Mesendoderm (in vitro differentiated cells): ENCODE results near the gene FEZ2.

Source experiments
- DNase-seq: peaks from one replicate; pipeline ENCODE4 v3.0.0; 2013
- H2AK5ac ChIP-seq: 2 replicates; pipeline ENCODE4 v1.6.1; 2013; ENCODE audit warnings: low read length, inconsistent platforms
- H2BK120ac ChIP-seq: 2 replicates; pipeline ENCODE4 v1.6.1; 2013; ENCODE audit warnings: low read depth, mild to moderate bottlenecking, low read length, moderate library complexity, mixed read lengths
- H2BK15ac ChIP-seq: replicated peaks from 2 replicates; pipeline ENCODE4 v1.6.1; 2013; ENCODE audit warnings: low read depth, mild to moderate bottlenecking, moderate library complexity
- H2BK5ac ChIP-seq: 2 replicates; pipeline ENCODE4 v1.6.1; 2013; ENCODE audit warnings: low read length, inconsistent platforms
- H3K18ac ChIP-seq: 2 replicates; pipeline ENCODE4 v1.6.1; 2013; ENCODE audit warnings: mild to moderate bottlenecking, low read length, mixed read lengths
- H3K23ac ChIP-seq: one replicate; pipeline ENCODE4 v1.6.1; 2013; ENCODE audit warnings: low read length
- H3K27ac ChIP-seq: 2 replicates; pipeline ENCODE4 v1.5.1; 2013; ENCODE audit warnings: low read depth, mild to moderate bottlenecking, inconsistent platforms, low read length, moderate library complexity
- H3K27me3 ChIP-seq: 2 replicates; pipeline ENCODE4 v1.6.1; 2013; ENCODE audit warnings: low read length, control low read depth, mild to moderate bottlenecking, inconsistent platforms; ENCODE audit not compliant: insufficient read depth, poor library complexity
- H3K36me3 ChIP-seq: 2 replicates; pipeline ENCODE4 v1.6.1; 2013; ENCODE audit warnings: low read length, inconsistent platforms; ENCODE audit not compliant: control insufficient read depth, insufficient read depth
- H3K4ac ChIP-seq: one replicate; pipeline ENCODE4 v1.6.1; 2013; ENCODE audit warnings: low read depth, mild to moderate bottlenecking, low read length, moderate library complexity
- H3K4me1 ChIP-seq: 2 replicates; pipeline ENCODE4 v1.6.1; 2013; ENCODE audit warnings: low read depth, low read length, inconsistent platforms; ENCODE audit not compliant: control insufficient read depth
- H3K4me2 ChIP-seq: 2 replicates; pipeline ENCODE4 v1.6.1; 2013; ENCODE audit warnings: low read length
- H3K4me3 ChIP-seq: 2 replicates; pipeline ENCODE4 v1.5.1; 2013; ENCODE audit warnings: mild to moderate bottlenecking, low read length
- H3K56ac ChIP-seq: one replicate; pipeline ENCODE4 v1.6.1; 2013; ENCODE audit warnings: low read length
- H3K79me1 ChIP-seq: 2 replicates; pipeline ENCODE4 v1.6.1; 2013; ENCODE audit warnings: low read length, inconsistent platforms
- H3K79me2 ChIP-seq: 2 replicates; pipeline ENCODE4 v1.6.1; 2013; ENCODE audit warnings: mild to moderate bottlenecking, low read length; ENCODE audit not compliant: control insufficient read depth, insufficient read depth
- H3K9ac ChIP-seq: 2 replicates; pipeline ENCODE4 v1.6.1; 2013; ENCODE audit warnings: low read length, inconsistent platforms
- H4K5ac ChIP-seq: one replicate; pipeline ENCODE4 v1.6.1; 2013; ENCODE audit warnings: low read length
- H4K8ac ChIP-seq: one replicate; pipeline ENCODE4 v1.6.1; 2013; ENCODE audit warnings: low read depth, mild to moderate bottlenecking, control low read depth, low read length, moderate library complexity
- WGBS: extraction: QIAGEN DNeasy Blood & Tissue Kit; methylation state at CpG from one replicate; pipeline ENCODE4 v1.1.7; 2013; ENCODE audit warnings: low lambda C conversion rate, missing lambda C conversion rate; ENCODE audit not compliant: insufficient coverage; ENCODE audit errors: extremely low coverage; 5-methylcytosine and 5-hydroxymethylcytosine counted together

FEZ2 gene

DNA sequence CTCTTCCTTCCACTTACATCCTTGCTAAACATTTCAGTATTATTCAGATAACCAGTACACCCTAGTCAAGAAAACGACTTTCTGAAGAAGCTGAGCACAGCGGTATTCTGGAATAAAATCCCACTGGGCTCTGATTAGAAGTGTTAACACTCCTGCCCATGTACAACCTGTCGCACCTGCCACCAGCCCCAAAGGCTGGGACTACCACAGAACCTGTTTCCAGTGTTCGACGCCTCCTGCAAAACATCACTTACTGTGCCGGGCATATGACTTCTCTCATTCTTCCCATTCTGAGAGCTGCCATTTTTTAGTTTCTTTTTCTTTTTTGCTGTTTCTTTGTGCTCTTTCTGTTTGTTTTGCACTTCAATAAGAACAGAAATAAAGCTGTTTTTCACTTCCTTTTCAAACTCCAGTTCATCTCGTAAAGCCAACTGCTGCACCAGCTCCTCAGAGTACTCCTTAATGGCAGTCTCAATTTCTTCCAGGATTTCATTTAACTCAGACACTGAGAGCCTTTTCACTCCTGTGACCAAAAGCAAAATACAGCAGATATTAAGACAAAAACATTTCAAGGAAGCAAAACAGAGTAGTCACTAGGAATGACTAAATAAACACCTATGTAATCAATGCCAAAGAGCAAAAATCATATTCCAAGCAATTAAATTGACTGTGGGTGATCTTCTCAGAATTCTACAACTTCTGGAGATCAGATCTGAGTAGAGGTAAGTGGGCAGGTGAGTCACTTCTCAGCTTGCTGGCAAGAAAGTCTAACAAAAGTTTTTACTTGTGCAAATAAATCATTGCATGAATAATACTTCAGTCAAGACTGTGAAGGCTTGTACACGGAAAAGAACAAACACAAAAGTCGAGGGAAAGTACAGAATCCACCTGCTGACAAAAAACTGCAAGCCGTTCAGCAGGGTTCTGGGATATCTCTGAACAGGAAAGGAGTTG, 19.3 kb downstream of the FEZ2 start:
- Histone ChIP-seq H4K8ac (no peak overlapping the region), H3K23ac (no peak overlapping the region), H2BK5ac (no peak overlapping the region), H4K5ac (no peak overlapping the region), H3K36me3 (no peaks in the 10 kb centered on the region), H2AK5ac (no peak overlapping the region), H3K27ac (no peak overlapping the region), H3K4me2 (no peak overlapping the region), H3K4me1 (no peaks in the 10 kb centered on the region), H2BK120ac (no peak overlapping the region), H3K4ac (no peak overlapping the region), H3K79me1 (no peaks in the 10 kb centered on the region), H3K79me2 (no peaks in the 10 kb centered on the region), H2BK15ac (no peak overlapping the region), H3K9ac (no peak overlapping the region), H3K56ac (no peak overlapping the region), H3K18ac (no peak overlapping the region), H3K27me3 (no peaks in the 10 kb centered on the region), H3K4me3 (no peak overlapping the region)
- no peak for DNase-seq
- no CpG with 5 or more reads among the region's 10 CpGs for WGBS

DNA sequence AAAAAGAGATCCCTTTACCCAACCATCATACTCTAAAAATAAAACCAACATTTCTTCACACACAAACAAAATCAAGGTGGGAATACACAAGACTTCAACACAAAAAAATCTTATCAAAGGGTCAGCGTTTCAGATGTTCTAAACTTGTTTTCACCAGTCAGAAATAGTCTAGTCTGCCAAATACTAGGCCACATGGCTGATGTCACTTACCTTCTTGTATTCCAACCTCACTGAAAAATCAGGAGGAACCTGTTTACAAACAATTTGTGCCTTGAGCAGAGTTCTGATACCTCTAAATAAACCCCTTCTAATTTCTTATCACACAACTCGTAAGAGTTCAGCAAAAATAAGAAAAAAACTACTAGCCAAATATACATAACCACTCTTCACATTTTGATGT, 20.1 kb downstream of the FEZ2 start:
- no peak overlapping the region for H3K23ac ChIP-seq
- no peak overlapping the region for H3K4ac ChIP-seq
- no peak overlapping the region for H4K8ac ChIP-seq
- no peak overlapping the region for H3K27ac ChIP-seq
- no peaks in the 10 kb centered on the region for H3K79me2 ChIP-seq
- H2BK5ac ChIP-seq = no peak overlapping the region
- H3K4me2 ChIP-seq = no peak overlapping the region
- no peak overlapping the region for H3K18ac ChIP-seq
- no peak overlapping the region for H2AK5ac ChIP-seq
- no peaks in the 10 kb centered on the region for H3K4me1 ChIP-seq
- H2BK15ac ChIP-seq = no peak overlapping the region
- H4K5ac ChIP-seq = no peak overlapping the region
- H3K4me3 ChIP-seq = no peak overlapping the region
- H2BK120ac ChIP-seq = no peak overlapping the region
- DNase-seq = no peak
- WGBS = 100% methylated on average over 1 of the region's 2 CpGs
- H3K36me3 ChIP-seq = no peaks in the 10 kb centered on the region
- H3K56ac ChIP-seq = no peak overlapping the region
- H3K27me3 ChIP-seq = no peaks in the 10 kb centered on the region
- no peaks in the 10 kb centered on the region for H3K79me1 ChIP-seq
- H3K9ac ChIP-seq = no peak overlapping the region

DNA sequence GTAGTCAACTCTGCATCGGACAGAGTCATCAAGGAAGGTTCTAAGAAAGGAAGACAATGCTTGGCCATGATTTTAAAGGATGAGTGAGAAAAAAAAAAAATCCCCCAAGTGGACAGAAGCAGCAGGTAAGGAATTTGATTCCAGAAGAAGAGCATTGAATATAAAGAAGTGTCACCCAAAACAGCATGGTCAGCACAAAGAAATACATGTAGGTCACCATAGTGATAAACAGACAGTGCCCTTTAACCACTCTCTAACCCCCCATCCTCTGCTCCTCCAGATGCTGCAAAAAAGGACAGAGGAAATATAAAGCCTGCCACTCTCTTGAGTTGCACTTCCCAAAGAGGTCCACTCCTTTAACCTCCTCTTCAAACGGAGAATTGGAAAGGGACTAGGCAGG, 23.4 kb downstream of the FEZ2 start:
- Histone ChIP-seq H3K27me3 (no peaks in the 10 kb centered on the region), H3K18ac (no peak overlapping the region), H3K4ac (no peak overlapping the region), H3K27ac (no peak overlapping the region), H4K5ac (no peak overlapping the region), H3K36me3 (no peaks in the 10 kb centered on the region), H2BK120ac (no peak overlapping the region), H3K4me2 (no peak overlapping the region), H3K56ac (no peak overlapping the region), H3K4me1 (no peaks in the 10 kb centered on the region), H2AK5ac (no peak overlapping the region), H4K8ac (no peak overlapping the region), H2BK5ac (no peak overlapping the region), H2BK15ac (no peak overlapping the region), H3K4me3 (no peak overlapping the region), H3K79me2 (no peaks in the 10 kb centered on the region), H3K23ac (no peak overlapping the region), H3K9ac (no peak overlapping the region), H3K79me1 (no peaks in the 10 kb centered on the region)
- no peak for DNase-seq
- WGBS = no CpG with 5 or more reads among the region's 2 CpGs

DNA sequence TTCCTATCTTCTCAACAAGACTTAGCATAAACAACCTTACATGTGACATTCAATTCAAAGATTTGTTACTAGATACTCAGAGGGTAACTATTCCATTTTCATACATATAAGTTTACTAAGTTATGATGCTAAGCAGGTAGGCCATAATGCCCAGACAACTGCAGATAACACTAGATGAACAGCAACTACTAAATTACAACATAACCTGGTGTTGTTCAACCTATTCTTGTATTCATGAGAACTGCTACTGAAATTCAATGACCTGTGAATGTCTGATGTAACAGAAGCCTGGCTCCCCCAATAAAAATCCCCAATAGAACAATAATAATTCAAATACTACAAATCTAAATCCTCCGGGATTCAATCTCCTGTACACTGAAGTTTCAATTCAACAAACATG, 24.8 kb downstream of the FEZ2 start:
- Histone ChIP-seq H3K9ac (no peak overlapping the region), H2BK5ac (no peak overlapping the region), H4K8ac (no peak overlapping the region), H3K56ac (no peak overlapping the region), H3K27ac (no peak overlapping the region), H3K4me2 (no peak overlapping the region), H3K4me1 (peaks cover 3% of the 10 kb centered on the region), H3K4ac (no peak overlapping the region), H3K18ac (no peak overlapping the region), H2AK5ac (no peak overlapping the region), H3K23ac (no peak overlapping the region), H2BK120ac (no peak overlapping the region), H4K5ac (no peak overlapping the region), H3K27me3 (no peaks in the 10 kb centered on the region), H3K79me2 (no peaks in the 10 kb centered on the region), H3K36me3 (no peaks in the 10 kb centered on the region), H3K79me1 (no peaks in the 10 kb centered on the region), H2BK15ac (no peak overlapping the region), H3K4me3 (no peak overlapping the region)
- DNase-seq = no peak
- WGBS = no CpG with 5 or more reads among the region's 1 CpG

DNA sequence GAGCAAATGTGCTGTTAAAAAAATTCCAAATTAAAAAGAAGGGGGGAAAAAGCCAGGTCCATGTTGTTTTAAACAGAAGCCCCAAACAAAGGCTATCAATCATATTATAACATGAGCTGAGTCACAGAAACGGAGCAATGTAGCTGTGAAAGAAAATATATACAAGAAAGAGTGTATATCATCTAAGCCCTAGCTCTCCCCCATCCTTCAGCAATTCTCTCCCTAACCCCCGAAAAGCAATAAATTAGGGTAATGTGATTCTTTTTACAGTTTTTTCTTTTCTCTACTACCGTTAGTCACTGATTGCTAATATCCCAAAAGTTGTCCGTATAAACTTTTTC, 25.3 kb downstream of the FEZ2 start:
- WGBS = no CpG with 5 or more reads among the region's 4 CpGs
- DNase-seq = no peak
- H3K79me1 ChIP-seq = no peaks in the 10 kb centered on the region
- H3K4me2 ChIP-seq = no peak overlapping the region
- H4K8ac ChIP-seq = no peak overlapping the region
- H2BK5ac ChIP-seq = no peak overlapping the region
- no peak overlapping the region for H4K5ac ChIP-seq
- H3K4ac ChIP-seq = no peak overlapping the region
- no peak overlapping the region for H3K18ac ChIP-seq
- no peak overlapping the region for H3K4me3 ChIP-seq
- no peak overlapping the region for H2BK120ac ChIP-seq
- no peak overlapping the region for H3K27ac ChIP-seq
- H2AK5ac ChIP-seq = no peak overlapping the region
- H3K4me1 ChIP-seq = peaks cover 3% of the 10 kb centered on the region
- H2BK15ac ChIP-seq = no peak overlapping the region
- no peak overlapping the region for H3K56ac ChIP-seq
- no peak overlapping the region for H3K9ac ChIP-seq
- no peaks in the 10 kb centered on the region for H3K36me3 ChIP-seq
- H3K79me2 ChIP-seq = no peaks in the 10 kb centered on the region
- H3K27me3 ChIP-seq = no peaks in the 10 kb centered on the region
- no peak overlapping the region for H3K23ac ChIP-seq
